HFFc6 (cell line): ENCODE results near the gene FEZ2. TPM values are rescaled to one million over a fixed set of nuclear protein-coding genes. Genes with fewer than 3 reads are reported as not detected.

Experiments
- DNase-seq: peaks from one replicate; pipeline ENCODE4 v3.0.0-alpha.2; 2018
- H3K27ac Mint-ChIP-seq: 2 replicates; pipeline ENCODE4 v1.8.0; 2020; ENCODE audit warnings: mild to moderate bottlenecking, mixed read lengths
- H3K27me3 Mint-ChIP-seq: 2 replicates; pipeline ENCODE4 v1.8.0; 2021; ENCODE audit warnings: mild to moderate bottlenecking, moderate library complexity, mixed read lengths; ENCODE audit not compliant: insufficient read depth
- H3K36me3 Mint-ChIP-seq: 2 replicates; pipeline ENCODE4 v1.8.0; 2021; ENCODE audit warnings: low read depth, mixed read lengths
- H3K4me1 Mint-ChIP-seq: 2 replicates; pipeline ENCODE4 v1.8.0; 2020; ENCODE audit warnings: low read depth, mixed read lengths
- H3K4me3 Mint-ChIP-seq: 2 replicates; pipeline ENCODE4 v1.8.0; 2020; ENCODE audit warnings: mild to moderate bottlenecking, moderate library complexity, mixed read lengths
- H3K9me3 Mint-ChIP-seq: 2 replicates; pipeline ENCODE4 v1.8.0; 2020; ENCODE audit warnings: mild to moderate bottlenecking, mixed read lengths
- total RNA-seq, 6 experiments: library from RNA; stranded (reverse); fragmentation: NEBNext Ultra II Directional; extraction: Animal tissue kit (Norgen Biotek cat#: 25700); gene quantifications; 2 replicates in 1 of 6; 3 replicates in 5 of 6; pipeline ENCODE4 v1.2.3, GENCODE V29; 2021
- TF ChIP-seq, protein P1 (sequence below): fragments of 200-600 bp; sonication (generic); IDR thresholded peaks from 2 replicates; pipeline ENCODE4 v1.5.0; 2021; ENCODE audit warnings: antibody characterized with exemption, mild to moderate bottlenecking

Gene FEZ2
- total RNA-seq, 6 experiments from 2014 or later: 113 to 126 (median 120) TPM

- TF ChIP-seq, protein P1, sequence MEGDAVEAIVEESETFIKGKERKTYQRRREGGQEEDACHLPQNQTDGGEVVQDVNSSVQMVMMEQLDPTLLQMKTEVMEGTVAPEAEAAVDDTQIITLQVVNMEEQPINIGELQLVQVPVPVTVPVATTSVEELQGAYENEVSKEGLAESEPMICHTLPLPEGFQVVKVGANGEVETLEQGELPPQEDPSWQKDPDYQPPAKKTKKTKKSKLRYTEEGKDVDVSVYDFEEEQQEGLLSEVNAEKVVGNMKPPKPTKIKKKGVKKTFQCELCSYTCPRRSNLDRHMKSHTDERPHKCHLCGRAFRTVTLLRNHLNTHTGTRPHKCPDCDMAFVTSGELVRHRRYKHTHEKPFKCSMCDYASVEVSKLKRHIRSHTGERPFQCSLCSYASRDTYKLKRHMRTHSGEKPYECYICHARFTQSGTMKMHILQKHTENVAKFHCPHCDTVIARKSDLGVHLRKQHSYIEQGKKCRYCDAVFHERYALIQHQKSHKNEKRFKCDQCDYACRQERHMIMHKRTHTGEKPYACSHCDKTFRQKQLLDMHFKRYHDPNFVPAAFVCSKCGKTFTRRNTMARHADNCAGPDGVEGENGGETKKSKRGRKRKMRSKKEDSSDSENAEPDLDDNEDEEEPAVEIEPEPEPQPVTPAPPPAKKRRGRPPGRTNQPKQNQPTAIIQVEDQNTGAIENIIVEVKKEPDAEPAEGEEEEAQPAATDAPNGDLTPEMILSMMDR: no peak
- Mint-ChIP-seq H3K4me3 (peak overlapping the region; percentile 46), H3K36me3 (peaks cover 72% of the 10 kb centered on the region), H3K9me3 (peaks cover 10% of the 10 kb centered on the region; the same call in 1 of the 2 replicates), H3K27me3 (peaks cover 49% of the 10 kb centered on the region), H3K27ac (peak overlapping the region; percentile 80), H3K4me1 (peaks cover 87% of the 10 kb centered on the region)
- no peak for DNase-seq
Observed at GRCh38 chr2:36547906-36548305, 50.1 kb downstream of the FEZ2 start.

DNA sequence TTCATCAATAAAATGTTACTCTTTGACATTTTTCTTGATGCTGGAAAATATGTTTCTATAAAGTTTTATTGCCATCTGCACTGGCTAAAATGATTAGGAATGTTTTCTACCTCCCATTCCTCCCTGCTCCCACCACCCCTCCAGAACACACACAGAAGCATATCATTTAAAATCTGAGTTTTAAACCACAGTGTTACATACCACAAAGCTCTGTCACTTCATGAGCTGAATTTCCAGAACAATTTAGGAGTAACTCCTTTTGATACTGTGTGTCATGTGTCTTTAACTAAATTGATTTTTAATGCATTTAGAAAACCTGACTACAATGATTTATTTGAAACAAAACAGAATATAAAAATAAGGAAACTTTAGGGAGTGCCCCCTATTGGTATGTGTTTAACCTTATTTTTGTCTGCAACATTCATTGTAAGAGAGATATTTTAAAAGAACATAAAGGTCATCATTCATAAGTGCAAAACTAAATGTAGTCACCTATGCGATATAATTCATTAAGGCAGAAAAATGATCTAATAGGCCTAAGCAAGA lies 52.0 kb downstream of the FEZ2 start:
- Mint-ChIP-seq H3K27ac (peak overlapping the region; percentile 80), H3K4me1 (peaks cover 75% of the 10 kb centered on the region), H3K4me3 (peak overlapping the region; percentile 52), H3K36me3 (peaks cover 60% of the 10 kb centered on the region), H3K27me3 (peaks cover 44% of the 10 kb centered on the region), H3K9me3 (peaks cover 23% of the 10 kb centered on the region)
- no peak for DNase-seq
- TF ChIP-seq, protein P1: peak; percentile 64

GRCh38 chr2:36544638-36545338 lies 53.2 kb downstream of the FEZ2 start:
- peaks cover 24% of the 10 kb centered on the region for H3K9me3 Mint-ChIP-seq

GRCh38 chr2:36541891-36542595 lies 55.9 kb downstream of the FEZ2 start:
- Mint-ChIP-seq H3K4me3 (peak overlapping the region; percentile 31), H3K27ac (no peak overlapping the region), H3K27me3 (peaks cover 30% of the 10 kb centered on the region), H3K9me3 (peaks cover 24% of the 10 kb centered on the region), H3K4me1 (peaks cover 56% of the 10 kb centered on the region), H3K36me3 (peaks cover 44% of the 10 kb centered on the region)
- no peak for DNase-seq
- TF ChIP-seq, protein P1: no peak

More at GRCh38 chr2:36544638-36545338, 53.2 kb downstream of the FEZ2 start:
- Mint-ChIP-seq H3K36me3 (peaks cover 55% of the 10 kb centered on the region), H3K27ac (peak overlapping the region; percentile 80), H3K4me3 (peak overlapping the region; percentile 25; the same call in 1 of the 2 replicates), H3K4me1 (peaks cover 70% of the 10 kb centered on the region), H3K27me3 (peaks cover 42% of the 10 kb centered on the region)
- TF ChIP-seq, protein P1: peak; percentile 69
- no peak for DNase-seq

DNA sequence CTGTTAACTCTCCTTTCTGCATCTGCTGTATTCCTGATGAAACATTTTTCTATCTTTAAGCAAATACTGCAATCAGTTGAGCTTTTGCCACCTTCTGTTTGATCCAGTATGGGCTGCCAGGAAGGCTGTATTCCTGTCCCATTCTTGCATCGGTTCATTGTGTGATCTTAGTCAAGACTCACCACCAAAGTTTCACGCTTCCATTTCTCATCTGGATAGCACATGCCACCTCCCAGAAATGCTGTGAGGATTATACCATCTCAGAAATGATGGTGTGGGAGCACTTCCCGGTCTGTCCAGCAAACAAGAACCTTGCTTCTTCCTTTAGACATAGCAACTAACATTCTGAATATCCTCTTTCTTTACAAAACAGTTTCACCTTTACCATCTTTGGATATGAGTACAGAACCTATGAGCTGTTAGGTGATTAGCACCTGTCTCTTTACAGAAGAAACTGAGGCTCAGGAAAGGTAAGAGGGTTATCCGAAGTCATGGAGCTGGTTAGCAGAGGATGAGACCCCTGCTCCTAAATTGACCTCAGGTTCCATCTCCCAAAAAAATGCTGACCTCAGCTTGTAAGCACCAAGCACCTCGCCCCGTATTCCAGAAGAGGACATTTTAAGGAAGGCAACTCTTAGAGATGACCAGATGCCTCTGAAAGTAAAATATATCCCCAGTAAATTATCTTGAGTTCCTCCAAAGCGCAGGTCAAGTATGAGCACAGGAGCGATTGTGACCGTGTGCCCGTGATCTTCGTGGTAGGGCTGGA lies 56.8 kb downstream of the FEZ2 start:
- Mint-ChIP-seq H3K36me3 (peaks cover 45% of the 10 kb centered on the region), H3K27ac (no peak overlapping the region)
- no peak for DNase-seq

More for the DNA sequence above, 56.8 kb downstream of the FEZ2 start:
- Mint-ChIP-seq H3K4me1 (peaks cover 56% of the 10 kb centered on the region), H3K4me3 (no peak overlapping the region; the same call in 1 of the 2 replicates), H3K9me3 (peaks cover 32% of the 10 kb centered on the region), H3K27me3 (peaks cover 33% of the 10 kb centered on the region)
- TF ChIP-seq, protein P1: no peak
